H9 (cell line): ENCODE results near the gene OVOL2. TPM values are rescaled to one million over a fixed set of nuclear protein-coding genes. Genes with fewer than 3 reads are reported as not detected.

Experiments
- DNase-seq: peaks from one replicate; pipeline ENCODE4 v3.0.0-alpha.2; 2017
- H2AFZ ChIP-seq: one replicate; pipeline ENCODE4 v1.6.1; 2013; ENCODE audit warnings: mild to moderate bottlenecking, low read length, control low read depth, moderate library complexity
- H2AK5ac ChIP-seq: 2 replicates; pipeline ENCODE4 v1.6.1; 2013; ENCODE audit warnings: low read length, control low read depth, mixed read lengths; ENCODE audit not compliant: insufficient read length
- H2BK120ac ChIP-seq: one replicate; pipeline ENCODE4 v1.6.1; 2013; ENCODE audit warnings: low read depth, mild to moderate bottlenecking, low read length, control low read depth, inconsistent platforms; ENCODE audit not compliant: poor library complexity, severe bottlenecking
- H2BK12ac ChIP-seq: 2 replicates; pipeline ENCODE4 v1.6.1; 2013; ENCODE audit warnings: low read length, control low read depth, mixed read lengths, low read depth; ENCODE audit not compliant: insufficient read length
- H2BK15ac ChIP-seq: 2 replicates; pipeline ENCODE4 v1.6.1; 2013; ENCODE audit warnings: low read depth, low read length, control low read depth
- H2BK20ac ChIP-seq: one replicate; pipeline ENCODE4 v1.6.1; 2013; ENCODE audit warnings: low read depth, mild to moderate bottlenecking, low read length, control low read depth, inconsistent platforms; ENCODE audit not compliant: poor library complexity, severe bottlenecking
- H2BK5ac ChIP-seq: 2 replicates; pipeline ENCODE4 v1.6.1; 2013; ENCODE audit warnings: low read length, control low read depth, mixed read lengths; ENCODE audit not compliant: insufficient read length
- H3K14ac ChIP-seq: 2 replicates; pipeline ENCODE4 v1.6.1; 2013; ENCODE audit warnings: low read length, control low read depth; ENCODE audit not compliant: insufficient read depth
- H3K18ac ChIP-seq: 2 replicates; pipeline ENCODE4 v1.6.1; 2013; ENCODE audit warnings: low read depth, mild to moderate bottlenecking, mixed read lengths, low read length, control low read depth; ENCODE audit not compliant: insufficient read length
- H3K23ac ChIP-seq: 2 replicates; pipeline ENCODE4 v1.6.1; 2013; ENCODE audit warnings: low read length, control low read depth, mixed read lengths, low read depth; ENCODE audit not compliant: insufficient read length
- H3K23me2 ChIP-seq: 2 replicates; pipeline ENCODE4 v1.6.1; 2013; ENCODE audit warnings: low read depth, mild to moderate bottlenecking, mixed read lengths, low read length, control low read depth; ENCODE audit not compliant: insufficient read length, poor library complexity, severe bottlenecking
- H3K27ac ChIP-seq: 2 replicates; pipeline ENCODE4 v1.5.1; 2013; ENCODE audit warnings: low read length, control low read depth, mixed read lengths, low read depth; ENCODE audit not compliant: insufficient read length
- H3K27me3 ChIP-seq: 2 replicates; pipeline ENCODE4 v1.6.1; 2013; ENCODE audit warnings: low read length, control low read depth, inconsistent platforms; ENCODE audit not compliant: insufficient read depth
- H3K4ac ChIP-seq: 2 replicates; pipeline ENCODE4 v1.6.1; 2013; ENCODE audit warnings: low read depth, mild to moderate bottlenecking, control low read depth, inconsistent platforms, low read length, moderate library complexity
- H3K4me1 ChIP-seq: 2 replicates; pipeline ENCODE4 v1.6.1; 2013; ENCODE audit warnings: low read length, control low read depth, inconsistent platforms; ENCODE audit not compliant: insufficient read depth
- H3K4me2 ChIP-seq: 2 replicates; pipeline ENCODE4 v1.6.1; 2013; ENCODE audit warnings: low read length, control low read depth, mixed read lengths; ENCODE audit not compliant: insufficient read length, insufficient read depth
- H3K56ac ChIP-seq: 2 replicates; pipeline ENCODE4 v1.6.1; 2013; ENCODE audit warnings: low read depth, mild to moderate bottlenecking, mixed read lengths, low read length, control low read depth; ENCODE audit not compliant: insufficient read length
- H3K79me1 ChIP-seq: 2 replicates; pipeline ENCODE4 v1.6.1; 2013; ENCODE audit warnings: low read depth, mild to moderate bottlenecking, moderate library complexity, low read length, control low read depth, inconsistent platforms; ENCODE audit not compliant: insufficient read depth, poor library complexity, severe bottlenecking
- H3K79me2 ChIP-seq: 2 replicates; pipeline ENCODE4 v1.6.1; 2013; ENCODE audit warnings: low read length, control low read depth, inconsistent platforms; ENCODE audit not compliant: insufficient read depth
- H3K9ac ChIP-seq: 2 replicates; pipeline ENCODE4 v1.6.1; 2013; ENCODE audit warnings: low read length, control low read depth, mixed read lengths; ENCODE audit not compliant: insufficient read length; ENCODE audit errors: extremely low read depth
- H3K9me3 ChIP-seq: one replicate; pipeline ENCODE4 v1.6.1; 2013; ENCODE audit warnings: low read depth, low read length, inconsistent platforms; ENCODE audit not compliant: control insufficient read depth
- H3T11ph ChIP-seq: one replicate; pipeline ENCODE4 v1.6.1; 2013; ENCODE audit warnings: mild to moderate bottlenecking, low read length, control low read depth, inconsistent platforms
- H4K20me1 ChIP-seq: one replicate; pipeline ENCODE4 v1.6.1; 2013; ENCODE audit not compliant: control insufficient read depth, insufficient read length, insufficient read depth
- H4K5ac ChIP-seq: 2 replicates; pipeline ENCODE4 v1.6.1; 2013; ENCODE audit warnings: low read depth, mild to moderate bottlenecking, mixed read lengths, low read length, control low read depth; ENCODE audit not compliant: insufficient read length
- H4K8ac ChIP-seq: replicated peaks from 2 replicates; pipeline ENCODE4 v1.6.1; 2013; ENCODE audit warnings: low read length, control low read depth, mixed read lengths, low read depth; ENCODE audit not compliant: insufficient read length
- H4K91ac ChIP-seq: 2 replicates; pipeline ENCODE4 v1.6.1; 2013; ENCODE audit warnings: low read depth, mild to moderate bottlenecking, moderate library complexity, mixed read lengths, low read length, control low read depth; ENCODE audit not compliant: insufficient read length
- H3K27ac Mint-ChIP-seq, 3 experiments: 2 replicates in 2 of 3; 3 replicates in 1 of 3; pipeline ENCODE4 v1.8.0; 2020 to 2021; ENCODE audit warnings: mixed read lengths in 3 of 3, mild to moderate bottlenecking in 1 of 3, moderate library complexity in 1 of 3
- H3K27me3 Mint-ChIP-seq: 2 replicates; pipeline ENCODE4 v1.8.0; 2021; ENCODE audit warnings: low read depth, mild to moderate bottlenecking, moderate library complexity, mixed read lengths
- H3K36me3 Mint-ChIP-seq, 3 experiments: 2 replicates in 2 of 3; 3 replicates in 1 of 3; pipeline ENCODE4 v1.8.0; 2020 to 2021; ENCODE audit warnings: low read depth in 3 of 3, mixed read lengths in 3 of 3; ENCODE audit not compliant: insufficient read depth in 1 of 3
- H3K4me1 Mint-ChIP-seq, 2 experiments: 2 replicates each; pipeline ENCODE4 v1.8.0; 2020; ENCODE audit warnings: mixed read lengths in 2 of 2
- H3K4me3 Mint-ChIP-seq, 2 experiments: 2 replicates in 1 of 2; 3 replicates in 1 of 2; pipeline ENCODE4 v1.8.0; 2020 to 2021; ENCODE audit warnings: mild to moderate bottlenecking in 2 of 2, mixed read lengths in 2 of 2, moderate library complexity in 1 of 2
- H3K9me3 Mint-ChIP-seq, 2 experiments: 2 replicates in 1 of 2; 3 replicates in 1 of 2; pipeline ENCODE4 v1.8.0; 2020; ENCODE audit warnings: mild to moderate bottlenecking in 2 of 2, mixed read lengths in 2 of 2, moderate library complexity in 1 of 2
- CTCF ChIP-seq: fragments of 200-600 bp; sonication (generic); conservative IDR thresholded peaks from 3 replicates; pipeline ENCODE4 v1.8.0; 2021; ENCODE audit warnings: antibody characterized with exemption, mild to moderate bottlenecking
- WGBS: extraction: QIAGEN DNeasy Blood & Tissue Kit; methylation state at CpG from one replicate; pipeline ENCODE4 v1.1.7; 2013; ENCODE audit warnings: missing lambda C conversion rate, low lambda C conversion rate, mixed read lengths; ENCODE audit not compliant: insufficient read length; ENCODE audit errors: extremely low coverage; 5-methylcytosine and 5-hydroxymethylcytosine counted together
- total RNA-seq: library from RNA; stranded (reverse); gene quantifications from 2 replicates; pipeline ENCODE4 v1.2.1, GENCODE V29; 2021

Gene OVOL2
- total RNA-seq, 1 experiment from 2014 or later, result 5.8 TPM

GRCh38 chr20:18103497-18103896 lies 45.8 kb upstream of the OVOL2 start:
- no peak overlapping the region for H3K4me3 Mint-ChIP-seq
- H3K23ac ChIP-seq, result no peak overlapping the region
- no peaks in the 10 kb centered on the region for H4K20me1 ChIP-seq
- H4K91ac ChIP-seq, result no peak overlapping the region
- no CpG with 5 or more reads among the region's 1 CpG for WGBS
- no peak overlapping the region for H4K5ac ChIP-seq
- DNase-seq, result no peak
- H2AFZ ChIP-seq, result no peak overlapping the region
- H4K8ac ChIP-seq, result no peak overlapping the region
- no peaks in the 10 kb centered on the region for H3K4me1 ChIP-seq
- H3K79me1 ChIP-seq, result no peaks in the 10 kb centered on the region
- H3K4ac ChIP-seq, result no peak overlapping the region
- H2BK15ac ChIP-seq, result no peak overlapping the region
- no peak for TF ChIP-seq CTCF
- H2BK20ac ChIP-seq, result no peak overlapping the region
- H3T11ph ChIP-seq, result no peak overlapping the region
- H3K4me2 ChIP-seq, result no peak overlapping the region
- H3K27me3 Mint-ChIP-seq, result no peaks in the 10 kb centered on the region
- no peak overlapping the region for H3K9ac ChIP-seq
- H3K4me1 Mint-ChIP-seq, result peaks cover 10% of the 10 kb centered on the region in 2 experiments
- no peak overlapping the region for H3K27ac ChIP-seq
- H2BK120ac ChIP-seq, result no peak overlapping the region
- no peak overlapping the region for H3K56ac ChIP-seq
- H3K9me3 ChIP-seq, result no peaks in the 10 kb centered on the region
- no peak overlapping the region for H3K27ac Mint-ChIP-seq
- no peak overlapping the region for H2AK5ac ChIP-seq
- H3K79me2 ChIP-seq, result no peaks in the 10 kb centered on the region
- no peak overlapping the region for H2BK12ac ChIP-seq
- no peak overlapping the region for H3K18ac ChIP-seq
- no peaks in the 10 kb centered on the region for H3K36me3 Mint-ChIP-seq
- H3K14ac ChIP-seq, result no peak overlapping the region
- no peaks in the 10 kb centered on the region for H3K23me2 ChIP-seq
- H3K27me3 ChIP-seq, result no peaks in the 10 kb centered on the region
- H2BK5ac ChIP-seq, result no peak overlapping the region
- no peaks in the 10 kb centered on the region; a peak in 1 of 5 replicates for H3K9me3 Mint-ChIP-seq
